Left renal cortex interstitium (tissue), 4 donors: Measurements from ENCODE around the gene DNAJB8. TPM values are rescaled to one million over a fixed set of nuclear protein-coding genes. Genes with fewer than 3 reads are reported as not detected.

Experiments used
- DNase-seq, 4 donors: peaks; one replicate each; pipeline ENCODE4 v3.0.0-alpha.2; 2013; ENCODE audit warnings: low read depth in 4 of 4, low spot score in 2 of 4, missing footprints in 1 of 4
- polyA plus RNA-seq, 4 donors: library from polyadenylated mRNA; unstranded; fragments of 120-200 nt; gene quantifications; one replicate each; pipeline ENCODE4 v1.2.1, GENCODE V29; 2013; ENCODE audit not compliant: insufficient read length in 4 of 4

Gene DNAJB8
- polyA plus RNA-seq, 4 donors: not detected

- DNase-seq: no peak
Measured at GRCh38 chr3:128469556-128469955, 2.9 kb upstream of the DNAJB8 start.

DNA sequence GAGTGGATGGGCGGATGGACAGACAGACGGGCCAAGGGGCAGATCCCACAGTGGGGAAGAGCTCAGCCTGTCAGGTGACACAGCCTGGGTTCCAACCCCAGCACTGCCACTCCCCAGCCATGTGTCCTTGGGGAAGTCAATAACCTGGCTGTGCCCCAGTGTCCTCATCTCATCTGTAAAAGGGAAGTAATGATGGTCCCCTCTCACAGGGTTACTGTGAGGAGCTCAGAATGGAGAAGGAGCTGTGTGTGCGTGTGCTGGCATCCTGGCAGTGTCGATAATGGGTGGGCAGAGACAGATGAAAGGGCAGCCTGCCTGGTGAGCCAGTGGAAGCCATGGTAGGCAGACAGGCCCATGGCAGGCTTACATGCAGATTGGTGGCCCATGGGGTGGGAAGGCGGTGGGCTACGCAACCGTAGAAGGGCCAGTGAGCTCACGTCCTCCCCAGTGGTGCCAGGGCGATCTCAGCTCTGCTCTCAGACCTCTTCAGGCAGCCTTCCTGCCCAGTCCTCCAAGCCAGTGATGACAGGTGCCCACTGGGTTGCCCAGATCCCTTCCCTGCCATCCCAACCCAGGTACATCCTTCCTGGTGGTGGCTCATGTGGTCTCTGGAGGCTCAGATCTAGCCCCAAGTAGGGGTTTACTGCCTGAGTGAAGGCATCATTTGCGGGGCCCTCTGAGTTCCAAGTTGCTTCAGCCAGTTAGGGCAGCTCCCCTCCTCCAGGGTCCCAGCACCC, 2.3 kb upstream of the DNAJB8 start:
- DNase-seq: no peak

DNA sequence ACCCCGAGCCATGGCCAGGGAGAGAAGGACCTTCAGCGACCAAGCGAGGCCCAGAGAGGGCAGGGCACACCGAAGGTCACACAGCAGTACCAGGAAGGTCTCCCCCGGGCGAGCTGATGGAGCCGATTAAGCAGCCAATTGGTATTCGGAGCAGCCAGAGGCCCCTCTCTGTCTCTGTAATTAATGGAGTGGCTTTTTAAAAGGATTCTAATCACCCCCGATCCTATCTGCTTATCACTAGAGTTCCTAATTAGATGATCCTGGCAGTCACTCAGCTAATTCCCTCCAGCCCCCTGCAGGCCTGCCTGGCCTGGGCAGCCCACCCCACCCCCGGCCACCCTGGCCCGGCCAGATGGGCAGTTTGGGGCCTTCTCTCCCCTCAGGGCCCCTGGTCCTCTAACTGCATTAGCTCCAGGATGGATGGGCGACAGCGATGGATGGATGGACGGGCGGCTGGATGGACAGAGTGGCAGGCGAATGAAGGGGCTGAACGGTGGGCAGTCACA, 1.6 kb upstream of the DNAJB8 start:
- DNase-seq: no peak

- DNase-seq: no peak
Measured at GRCh38 chr3:128464702-128465101, 2.0 kb downstream of the DNAJB8 start.

DNA sequence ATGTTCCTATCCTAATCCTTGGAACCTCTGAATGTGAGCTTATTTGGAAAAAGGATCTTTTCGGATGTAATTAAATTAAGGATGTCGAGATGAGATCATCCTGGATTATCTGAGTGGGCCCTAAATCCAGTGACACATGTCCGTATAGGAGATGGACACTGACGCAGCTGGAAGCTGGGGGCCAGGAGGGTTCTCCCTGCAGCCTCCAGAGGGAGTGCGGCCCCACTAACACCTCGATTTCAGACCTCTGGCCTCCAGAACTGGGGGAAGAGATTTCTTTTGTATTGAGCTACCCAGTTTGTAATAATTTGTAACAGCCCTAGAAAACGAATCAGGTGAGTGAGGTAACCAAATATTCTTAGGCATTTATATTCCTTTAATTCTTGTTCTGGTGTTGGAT, 2.5 kb downstream of the DNAJB8 start:
- DNase-seq: no peak

- no peak for DNase-seq
Measured at GRCh38 chr3:128463771-128464170, 2.9 kb downstream of the DNAJB8 start.

DNA sequence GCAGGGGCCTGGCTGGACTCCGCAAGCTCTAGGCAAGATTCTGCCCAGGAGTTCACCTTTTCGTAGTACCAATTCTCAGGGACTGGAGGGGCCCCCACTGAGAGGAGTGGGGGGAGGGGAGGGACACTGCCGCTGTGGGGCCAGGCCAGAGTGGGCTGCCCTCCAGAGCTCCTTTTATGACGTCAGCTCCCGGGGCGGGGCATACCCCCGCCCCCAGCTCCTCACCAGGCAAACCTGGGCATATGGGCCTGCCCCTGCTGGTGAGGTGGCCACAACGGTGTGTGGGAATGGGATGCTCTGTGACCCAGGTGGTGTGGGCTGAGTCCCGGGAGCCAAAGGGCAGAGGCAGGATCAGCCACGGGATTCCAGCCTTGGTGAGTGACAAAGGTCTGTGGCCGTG, 3.3 kb downstream of the DNAJB8 start:
- DNase-seq: no peak

DNA sequence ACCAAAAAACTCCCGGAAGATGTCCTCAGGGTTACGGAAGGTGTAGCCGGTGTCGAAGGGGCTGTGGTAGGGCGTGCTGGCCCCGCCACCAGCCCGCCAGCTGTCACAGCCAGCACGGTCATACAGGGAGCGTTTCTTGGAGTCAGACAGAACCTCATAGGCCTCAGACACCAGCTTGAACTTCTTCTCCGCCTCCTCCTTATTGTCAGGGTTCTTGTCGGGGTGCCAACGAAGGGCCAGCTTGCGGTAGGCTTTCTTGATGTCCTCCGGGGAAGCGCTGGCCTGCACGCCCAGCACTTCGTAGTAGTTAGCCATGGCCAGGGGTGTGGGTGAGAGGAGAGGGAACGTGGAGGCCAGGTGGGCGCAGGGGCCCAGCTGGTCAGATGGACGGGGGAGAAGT, 3.8 kb downstream of the DNAJB8 start:
- no peak for DNase-seq

DNA sequence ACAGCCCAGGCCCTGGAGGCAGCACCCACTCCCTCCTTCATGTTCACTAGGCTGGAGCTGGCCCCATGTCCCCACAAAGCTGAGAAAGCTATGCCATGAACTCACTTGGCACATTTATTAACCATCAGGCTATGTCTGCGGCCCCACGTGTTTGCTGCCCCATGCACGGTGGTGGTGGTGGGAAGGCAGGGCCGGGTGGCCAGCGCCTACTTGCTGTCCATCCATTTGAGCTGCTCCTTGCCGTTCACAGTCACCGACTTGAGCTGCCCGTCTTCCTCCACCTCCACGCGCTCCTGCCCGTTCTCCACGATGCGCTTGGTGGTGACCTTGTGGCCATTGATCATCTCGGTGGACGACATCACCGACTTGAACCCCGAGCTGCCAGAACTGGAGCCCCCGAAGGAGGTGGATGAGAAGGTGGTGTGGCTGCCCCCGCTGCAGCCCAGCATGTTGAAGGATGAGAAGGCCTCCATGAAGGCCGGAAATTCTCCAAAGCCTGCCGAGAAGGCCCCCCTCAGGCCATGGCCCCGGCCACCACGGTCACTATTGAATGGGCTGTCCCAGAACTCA, 4.3 kb downstream of the DNAJB8 start:
- no peak for DNase-seq

DNA sequence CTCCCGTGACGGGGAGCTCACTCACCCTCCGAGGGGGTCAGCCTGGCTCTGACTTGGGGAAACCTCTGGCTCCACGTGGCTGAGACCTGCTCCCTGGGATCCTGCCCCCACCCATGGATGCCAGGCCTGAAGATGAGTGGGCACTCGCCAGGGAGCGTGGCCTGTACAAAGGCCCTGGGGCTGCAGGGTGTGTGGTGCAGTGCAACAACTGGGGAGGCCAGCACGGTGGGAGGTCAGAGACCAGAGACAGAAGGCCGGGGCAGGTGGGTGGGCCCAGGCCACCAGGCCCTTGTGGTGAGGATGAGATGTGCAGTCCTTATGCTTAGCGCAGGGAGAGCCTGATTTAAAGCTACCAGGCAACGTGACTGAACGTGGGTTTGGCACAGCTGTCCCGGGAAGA, 5.0 kb downstream of the DNAJB8 start:
- no peak for DNase-seq

GRCh38 chr3:128459461-128459820, 7.2 kb downstream of the DNAJB8 start:
- no peak for DNase-seq

DNA sequence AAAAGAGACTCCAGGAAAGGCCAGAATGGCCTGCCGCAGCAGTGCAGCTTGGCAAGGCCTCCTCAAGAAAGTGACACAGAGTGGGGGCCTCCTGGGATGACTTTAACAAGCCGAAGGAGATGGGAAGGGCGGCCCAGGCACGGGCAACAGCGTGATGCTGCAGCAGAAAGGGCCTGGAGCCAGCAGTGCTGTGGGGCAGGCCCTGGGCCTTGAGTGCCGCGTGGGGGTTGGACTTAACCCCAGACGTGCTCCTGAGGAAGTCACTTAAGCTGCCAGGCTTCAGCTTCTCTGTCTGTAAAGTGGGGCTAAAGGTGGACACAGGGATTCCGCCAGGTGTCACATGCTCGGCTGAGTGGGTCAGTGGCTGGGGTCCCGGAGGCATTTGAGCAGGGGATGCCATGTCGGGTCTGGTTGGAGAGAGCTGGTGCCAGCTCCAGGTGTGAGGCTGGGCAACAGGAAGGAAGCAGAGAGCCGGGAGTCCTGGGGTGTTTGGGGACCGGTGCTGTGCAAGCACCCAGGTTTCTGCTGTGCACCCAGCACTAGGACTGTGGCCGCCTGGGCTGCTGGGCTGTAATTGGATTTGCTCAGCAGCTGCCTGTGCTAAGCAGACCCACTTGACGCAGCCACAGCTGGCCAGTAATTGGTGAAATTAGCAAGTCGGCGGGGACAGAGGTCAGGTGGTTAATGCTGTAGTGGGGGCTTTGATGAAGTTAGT, 7.8 kb downstream of the DNAJB8 start:
- no peak for DNase-seq

DNA sequence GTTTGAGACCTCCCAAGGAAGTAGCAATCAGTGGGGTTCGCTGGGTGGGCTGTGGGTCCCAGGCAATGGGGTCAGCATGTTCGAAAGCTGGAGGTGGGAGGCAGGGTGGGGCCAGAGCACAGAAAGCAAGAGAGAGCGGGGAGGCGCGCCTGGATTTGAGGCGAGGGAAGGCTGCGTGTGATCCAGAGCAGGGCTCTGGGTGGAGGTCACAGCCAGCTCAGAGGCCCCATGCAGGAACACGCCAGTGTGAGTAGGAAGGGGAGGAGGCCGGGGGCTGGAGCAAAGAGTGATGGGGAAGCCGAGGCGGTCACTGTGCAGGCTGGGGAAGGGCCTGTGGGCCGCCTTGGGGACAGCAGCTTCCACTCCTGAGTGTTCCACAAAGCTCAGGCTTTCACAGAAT, 8.8 kb downstream of the DNAJB8 start:
- DNase-seq: no peak

GRCh38 chr3:128456776-128457715, 9.6 kb downstream of the DNAJB8 start:
- DNase-seq: no peak

DNA sequence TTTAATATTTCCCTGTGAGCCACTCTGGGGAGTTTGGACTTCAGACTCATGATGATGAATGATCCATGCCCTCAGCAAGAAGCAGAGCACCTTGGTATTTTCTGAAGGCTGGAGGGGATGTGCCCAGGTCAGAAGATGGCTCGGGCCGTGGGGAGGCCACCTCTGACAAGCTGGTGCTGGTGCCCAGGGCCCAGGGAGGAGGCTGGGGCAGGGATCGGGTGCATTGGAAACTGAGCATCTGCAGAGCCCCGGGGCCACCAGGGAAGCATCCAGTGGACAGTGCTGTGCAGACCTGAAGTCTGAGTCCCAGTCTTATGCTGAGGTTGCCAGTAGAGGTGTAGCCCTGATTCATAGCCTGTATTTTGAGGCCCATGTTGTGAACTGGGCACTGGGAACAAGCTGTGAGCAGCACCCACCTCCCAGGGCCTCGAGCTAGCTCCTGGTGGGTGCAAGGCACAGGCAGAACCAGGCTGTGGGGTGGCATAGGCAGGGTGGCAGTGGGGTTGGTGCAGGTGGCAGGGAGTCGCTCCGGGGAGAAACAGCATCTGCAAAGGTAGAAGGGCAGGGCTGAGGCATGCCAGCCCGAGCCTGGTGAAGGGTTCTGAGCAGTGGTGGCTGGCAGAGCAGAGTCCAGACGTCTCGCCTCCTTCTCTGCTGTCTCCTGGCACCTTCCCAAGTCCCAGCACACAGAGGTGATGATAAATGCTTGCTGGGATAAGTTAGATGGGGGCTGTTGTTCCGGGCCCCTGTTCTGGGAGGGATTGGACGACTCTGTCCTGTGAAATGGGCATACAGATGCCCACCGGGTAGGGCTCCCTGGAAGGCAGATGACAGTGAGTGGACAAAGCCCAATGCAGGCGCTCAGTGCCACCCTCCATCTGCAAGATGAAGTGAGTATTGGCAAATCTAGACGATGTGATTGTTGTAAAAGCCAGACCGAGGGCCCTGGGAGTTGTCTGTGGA, 10.6 kb downstream of the DNAJB8 start:
- DNase-seq: no peak

GRCh38 chr3:128455116-128455515, 11.6 kb downstream of the DNAJB8 start:
- no peak for DNase-seq

DNA sequence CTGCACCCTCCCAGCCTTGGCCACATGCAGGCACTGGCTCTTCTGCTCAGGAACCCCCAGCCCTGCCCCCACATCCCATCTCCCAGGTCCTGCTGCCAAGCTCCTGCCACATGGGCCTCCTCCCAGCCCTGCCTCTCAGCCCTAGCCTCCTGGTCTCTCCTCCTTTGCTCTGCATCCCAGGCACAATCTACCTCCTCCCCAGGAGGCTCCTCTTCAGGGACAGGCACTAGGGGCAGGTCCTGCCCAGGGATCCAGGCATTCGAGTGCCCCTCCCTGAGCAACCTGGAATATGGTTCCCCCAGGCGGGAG, 12.4 kb downstream of the DNAJB8 start:
- DNase-seq: no peak

DNA sequence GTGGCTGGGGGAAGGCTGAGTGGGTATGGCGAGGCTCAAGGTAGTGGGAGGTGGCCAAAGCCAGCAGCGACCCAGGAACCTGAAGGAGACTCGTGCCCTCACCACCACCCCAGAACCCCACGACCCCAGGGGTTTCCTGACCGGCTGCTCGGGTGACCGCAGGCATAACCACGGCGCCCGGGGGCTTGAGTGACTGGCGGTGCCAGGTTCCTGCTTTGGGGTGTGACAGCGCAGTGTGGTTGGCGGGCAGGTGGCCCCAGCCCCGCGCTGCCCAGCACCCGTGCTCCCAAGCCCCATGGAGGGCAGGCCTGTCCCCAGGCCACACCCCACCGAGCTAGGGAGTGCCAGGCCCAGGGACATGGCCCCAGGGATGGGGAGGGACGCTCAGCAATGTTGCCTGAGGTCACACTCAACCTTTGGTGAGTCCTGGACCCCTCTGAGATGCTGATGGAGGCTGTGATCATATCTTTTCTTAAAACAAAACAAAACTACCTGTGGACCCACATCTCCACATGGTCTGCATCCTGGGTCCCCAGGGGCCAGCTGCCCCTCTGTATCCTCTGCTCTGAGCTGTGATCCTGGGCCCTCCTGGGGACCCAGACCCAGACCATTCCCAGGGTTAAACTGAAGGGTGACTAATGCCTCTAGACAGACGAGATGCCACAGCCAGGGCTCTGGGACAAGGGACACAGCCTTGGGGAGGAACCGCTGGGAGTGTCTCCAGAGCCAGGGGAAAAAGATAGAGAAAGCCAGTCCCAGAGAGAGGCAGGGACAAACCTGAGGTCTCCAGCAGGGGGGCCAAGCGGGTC, 13.0 kb downstream of the DNAJB8 start:
- no peak for DNase-seq

DNA sequence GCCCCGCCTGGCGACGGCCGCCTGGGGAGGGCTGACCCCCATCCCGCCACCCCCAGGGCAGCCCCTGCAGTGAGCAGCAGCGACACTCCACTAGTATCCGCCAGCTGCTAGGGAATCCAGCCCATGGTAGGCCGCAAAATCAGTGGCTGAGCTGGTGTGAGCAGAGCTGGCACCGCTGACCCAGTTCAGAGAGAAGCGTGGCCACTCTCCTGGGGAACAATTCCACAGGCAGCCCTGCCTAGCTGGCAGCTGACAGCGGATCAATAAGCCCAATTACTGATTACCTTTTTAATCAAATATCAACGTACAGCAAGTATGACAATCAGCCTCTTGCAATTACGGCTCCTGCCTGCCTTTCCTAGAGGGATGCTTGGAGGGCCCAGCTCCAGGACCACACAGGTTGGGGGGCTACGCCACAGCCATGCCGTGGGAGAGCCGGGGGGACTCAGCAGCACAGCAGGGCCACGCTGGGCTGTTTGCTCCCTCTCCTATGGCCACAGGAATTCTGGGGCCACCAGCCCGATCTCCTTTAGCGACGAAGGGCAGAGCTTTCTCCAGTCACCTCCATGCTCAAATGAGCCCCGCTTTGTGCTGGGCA, 13.9 kb downstream of the DNAJB8 start:
- no peak for DNase-seq
